RPMI7951 (cell line): ENCODE measurements around the gene HS6ST1. TPM values are rescaled to one million over a fixed set of nuclear protein-coding genes. Genes with fewer than 3 reads are reported as not detected.

Experiments
- DNase-seq: peaks from one replicate; pipeline ENCODE4 v3.0.0-alpha.2; 2012; ENCODE audit warnings: low read depth
- total RNA-seq: library from RNA; depleted of rRNA; stranded (reverse); fragments of >200 nt; shearing (Covaris generic); gene quantifications from 2 replicates; pipeline ENCODE4 v1.2.3, GENCODE V29; 2014; rRNA removed

The HS6ST1 gene, protein sequence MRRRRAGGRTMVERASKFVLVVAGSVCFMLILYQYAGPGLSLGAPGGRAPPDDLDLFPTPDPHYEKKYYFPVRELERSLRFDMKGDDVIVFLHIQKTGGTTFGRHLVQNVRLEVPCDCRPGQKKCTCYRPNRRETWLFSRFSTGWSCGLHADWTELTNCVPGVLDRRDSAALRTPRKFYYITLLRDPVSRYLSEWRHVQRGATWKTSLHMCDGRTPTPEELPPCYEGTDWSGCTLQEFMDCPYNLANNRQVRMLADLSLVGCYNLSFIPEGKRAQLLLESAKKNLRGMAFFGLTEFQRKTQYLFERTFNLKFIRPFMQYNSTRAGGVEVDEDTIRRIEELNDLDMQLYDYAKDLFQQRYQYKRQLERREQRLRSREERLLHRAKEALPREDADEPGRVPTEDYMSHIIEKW
- total RNA-seq: 2.9 and 4.6 TPM in 2 replicates

DNA sequence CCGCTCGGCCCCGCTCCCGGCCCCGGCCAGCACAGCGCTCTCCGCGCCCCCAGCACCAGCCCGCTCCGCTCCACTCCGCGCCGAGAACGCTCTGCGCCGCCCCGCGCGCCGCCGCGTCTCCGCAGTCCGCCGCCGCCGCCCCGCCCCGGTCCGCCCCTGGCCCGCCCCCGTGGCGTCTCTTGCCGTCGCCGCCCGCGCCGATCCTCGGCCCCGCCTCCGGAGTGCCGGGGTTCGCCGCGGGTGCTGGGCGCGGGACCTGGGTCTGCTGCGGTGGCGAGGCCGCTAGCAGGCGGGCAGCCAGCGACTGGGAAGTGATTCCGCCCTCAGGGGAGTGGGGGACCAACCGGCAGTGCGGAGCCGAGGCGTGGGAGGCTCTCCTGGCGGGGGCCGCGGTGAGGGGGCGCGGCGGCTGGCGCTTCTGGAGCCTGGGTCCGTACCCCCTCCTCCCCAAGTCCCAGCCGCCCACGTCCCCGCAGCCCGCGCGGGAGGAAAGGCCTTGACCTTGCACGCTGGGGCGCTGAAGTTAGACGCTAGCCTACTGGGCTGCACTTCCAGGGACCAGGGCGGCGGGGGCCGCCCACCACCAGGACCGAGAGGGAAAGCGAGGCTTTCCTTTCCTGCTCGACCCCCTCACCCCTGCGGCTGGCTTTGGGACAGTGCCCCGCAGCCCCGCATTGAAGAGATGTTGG, at the start of gene HS6ST1:
Gene HS6ST1, minus strand, starts transcription at position 93 of the 689 bp plus-strand sequence. CDS start 305 bp downstream, outside the sequence.
- peak; percentile 81 for DNase-seq

DNA sequence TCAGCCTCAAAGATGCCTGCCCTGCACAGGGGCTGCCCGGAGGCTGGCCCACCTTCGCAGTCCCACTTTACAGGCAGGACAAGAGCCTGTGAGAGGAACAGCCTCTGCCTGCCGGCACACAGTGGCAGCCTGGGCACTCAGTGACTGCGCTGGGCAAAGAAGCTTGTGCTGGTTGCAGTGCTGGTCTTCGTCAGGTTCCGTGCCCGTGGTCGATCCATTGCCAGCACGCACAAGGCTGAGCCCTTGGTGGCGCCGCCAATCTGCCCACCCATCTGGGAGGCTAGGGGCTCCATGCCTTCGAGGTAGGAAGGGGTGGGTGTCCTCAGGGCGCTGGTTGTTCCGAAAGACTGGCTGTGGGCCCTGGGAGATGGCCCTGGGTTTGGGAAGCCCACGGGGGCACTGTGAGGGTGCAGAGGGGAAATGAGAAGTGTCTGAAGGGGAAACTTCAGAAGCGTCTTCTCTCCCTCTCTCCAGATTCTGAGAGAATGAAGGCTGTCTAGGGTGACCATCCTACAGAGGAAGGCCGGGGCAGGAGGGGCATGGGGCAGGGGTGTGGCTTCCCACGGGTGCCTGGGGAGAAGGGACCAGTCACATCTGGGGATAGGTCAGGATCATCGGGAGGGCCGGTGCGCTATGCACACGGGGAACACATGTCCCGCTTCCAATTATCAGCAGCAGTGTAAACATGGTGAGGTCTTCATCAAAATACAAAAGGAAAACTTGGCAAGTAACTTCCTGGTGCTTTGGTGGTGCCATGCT, 49.1 kb upstream of the HS6ST1 start:
- no peak for DNase-seq

DNA sequence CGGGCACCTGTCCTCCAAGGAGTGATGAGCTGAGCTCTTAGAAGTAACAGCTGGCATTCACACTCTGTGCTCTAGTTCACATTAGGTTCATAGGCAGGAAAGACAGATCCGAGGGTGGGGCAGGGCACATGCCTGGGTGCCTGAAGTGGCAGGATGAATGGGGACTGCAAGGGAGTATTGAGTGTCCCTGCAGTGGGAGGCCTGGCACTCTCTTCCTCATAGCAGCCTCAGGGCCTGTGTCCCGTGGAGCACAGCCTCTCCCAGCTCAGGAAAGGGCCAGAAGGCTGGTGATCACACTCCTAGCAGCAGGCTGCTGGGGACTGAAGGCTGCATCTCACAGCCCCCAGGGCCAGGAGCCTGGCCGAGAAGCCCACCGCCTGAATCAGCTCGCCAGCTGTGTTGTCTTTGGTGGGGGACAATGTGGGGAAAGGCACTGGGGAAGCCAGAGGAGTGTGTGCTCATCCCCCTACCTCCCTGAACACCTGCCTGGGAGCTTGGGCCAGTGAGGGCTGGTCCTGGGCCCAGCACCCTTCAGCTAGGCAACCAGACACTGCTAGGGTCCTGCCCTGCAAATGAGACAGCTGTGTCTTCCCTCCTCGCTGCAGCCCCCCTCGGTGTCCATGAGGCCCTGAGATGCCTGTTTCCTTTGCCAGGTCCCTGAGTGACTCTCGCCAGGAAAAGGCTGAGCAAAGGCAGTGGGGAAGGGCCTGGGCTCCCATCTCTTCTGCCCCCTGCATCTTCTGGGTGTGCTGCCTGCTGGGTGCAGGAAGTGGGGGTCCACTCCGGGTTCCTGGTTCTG, 48.2 kb upstream of the HS6ST1 start:
- no peak for DNase-seq

DNA sequence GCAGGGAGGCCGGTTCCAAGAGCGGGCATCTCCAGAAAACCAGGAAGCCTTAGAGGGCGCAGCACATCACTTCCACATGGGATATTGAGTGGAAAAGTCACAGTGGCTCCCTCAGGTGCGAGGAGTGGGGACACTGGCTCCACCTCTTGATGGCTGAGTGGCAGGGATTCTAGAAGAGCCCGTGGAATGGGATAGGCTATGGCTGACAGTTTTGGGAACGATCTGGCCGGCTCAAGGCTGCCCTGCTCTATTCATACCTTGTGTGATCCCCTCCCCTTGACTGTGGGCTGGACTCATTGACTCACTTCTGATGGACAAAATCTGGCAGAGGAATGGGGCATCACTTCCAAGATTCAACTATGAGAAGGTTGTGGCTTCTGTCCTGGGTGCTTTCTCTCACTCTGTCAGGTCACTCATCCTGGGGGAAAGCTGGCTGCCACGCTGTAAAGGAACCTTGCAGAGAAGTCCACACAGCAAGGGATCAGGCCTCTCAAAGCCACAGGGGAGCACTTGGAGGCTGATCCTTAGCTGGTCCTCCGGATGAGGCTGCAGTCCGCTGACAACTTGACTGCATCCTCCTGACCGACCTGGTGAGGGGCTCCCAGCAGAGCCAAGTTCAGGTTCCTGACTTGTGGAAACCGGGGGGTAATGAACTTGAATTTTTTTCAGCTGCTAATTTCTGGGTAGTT, 46.7 kb upstream of the HS6ST1 start:
- no peak for DNase-seq

DNA sequence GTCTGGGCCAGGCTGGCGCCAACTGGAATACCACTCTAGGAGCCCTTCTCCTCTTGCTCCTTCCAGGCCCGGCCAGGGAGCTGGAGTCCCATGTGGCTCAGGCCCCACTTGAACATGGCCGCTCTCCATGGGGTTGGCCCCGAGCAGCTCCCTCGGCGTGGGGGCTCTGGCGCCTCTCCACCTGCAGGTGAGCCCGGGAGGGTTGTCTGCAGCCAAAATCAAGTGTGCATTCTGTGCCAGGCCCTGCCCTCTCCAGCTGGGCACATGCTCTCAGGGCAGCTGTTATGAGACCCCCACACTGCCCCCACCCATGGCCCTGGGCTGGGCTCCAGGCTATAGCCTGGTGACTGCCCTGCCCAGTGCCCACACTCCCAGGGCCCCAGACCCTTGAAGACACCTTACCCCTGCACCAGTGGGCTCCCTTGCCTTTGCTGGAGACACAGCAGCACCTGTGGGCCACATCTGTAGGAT, 45.8 kb upstream of the HS6ST1 start:
- DNase-seq: no peak

DNA sequence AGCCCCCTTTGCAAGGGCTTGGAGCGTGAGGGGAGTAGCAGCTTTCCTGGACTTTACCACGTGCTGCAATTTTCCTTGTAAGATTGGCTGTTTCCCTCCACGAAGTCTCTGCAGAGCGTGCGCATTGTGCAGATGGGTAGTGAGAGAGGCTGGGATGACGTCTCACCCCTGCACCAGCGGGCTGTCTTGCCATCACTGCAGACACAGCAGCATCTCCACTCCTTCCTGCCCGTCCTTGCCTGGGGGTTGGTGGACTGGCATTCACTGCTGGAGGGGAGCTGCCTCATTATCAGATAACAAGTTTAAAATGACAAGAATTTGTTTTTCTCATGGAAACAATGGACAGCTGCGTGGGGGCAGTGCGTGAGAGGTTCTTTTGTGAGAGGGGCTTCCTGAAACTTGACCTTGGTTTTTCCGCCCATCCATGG, 45.3 kb upstream of the HS6ST1 start:
- DNase-seq: peak; percentile 16

DNA sequence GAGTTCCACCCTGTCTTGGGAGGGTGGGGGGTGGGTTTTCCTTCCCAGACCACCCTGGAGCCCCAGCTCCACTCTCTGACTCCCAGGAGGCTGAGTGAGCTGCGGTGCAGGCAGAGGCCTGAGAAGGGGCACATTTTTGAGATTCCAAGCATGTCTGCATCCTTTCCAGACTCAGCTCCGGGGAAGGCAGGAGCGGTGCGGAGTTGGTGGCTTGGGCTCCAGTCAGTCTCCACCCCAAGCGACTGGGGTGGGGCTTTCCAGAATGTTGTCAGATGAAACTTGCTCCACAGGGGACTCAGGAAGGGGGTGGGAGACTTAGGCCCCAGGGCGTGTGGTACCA, 44.2 kb upstream of the HS6ST1 start:
- DNase-seq: peak; percentile 29

DNA sequence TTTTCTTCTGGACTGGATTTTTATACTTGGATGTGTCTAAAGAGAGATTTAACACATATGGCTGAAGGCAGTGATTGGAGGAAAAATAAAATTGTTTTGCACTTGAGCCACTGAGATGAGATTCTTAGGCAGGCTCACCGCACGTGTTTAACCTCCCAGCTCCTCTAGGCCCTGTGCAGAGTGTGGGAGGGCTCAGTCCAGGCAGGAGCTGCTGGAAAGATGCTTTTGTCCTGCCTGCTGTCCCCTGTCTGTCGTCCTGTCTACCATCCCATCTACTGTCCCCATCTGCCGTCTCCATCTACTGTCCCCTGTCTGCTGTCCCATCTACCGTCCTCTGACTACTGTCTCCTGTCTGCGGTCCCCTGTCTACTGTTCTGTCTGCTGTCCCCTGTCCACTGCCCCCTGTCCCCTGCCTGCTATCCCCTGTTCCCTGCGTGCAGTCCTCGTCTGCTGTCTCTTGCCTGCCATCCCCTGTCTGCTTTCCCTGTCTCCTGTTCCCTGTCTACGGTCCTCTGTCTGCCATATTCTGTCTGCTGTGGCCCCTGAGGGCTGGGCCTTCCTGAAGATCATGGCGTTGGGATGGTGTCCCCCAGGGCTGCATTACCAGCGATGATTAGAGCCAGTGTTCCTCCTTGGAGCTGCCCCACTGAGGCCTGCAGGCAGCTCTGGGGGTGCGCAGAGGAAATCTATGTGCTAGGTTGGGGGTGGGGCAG, 43.7 kb upstream of the HS6ST1 start:
- DNase-seq: no peak

DNA sequence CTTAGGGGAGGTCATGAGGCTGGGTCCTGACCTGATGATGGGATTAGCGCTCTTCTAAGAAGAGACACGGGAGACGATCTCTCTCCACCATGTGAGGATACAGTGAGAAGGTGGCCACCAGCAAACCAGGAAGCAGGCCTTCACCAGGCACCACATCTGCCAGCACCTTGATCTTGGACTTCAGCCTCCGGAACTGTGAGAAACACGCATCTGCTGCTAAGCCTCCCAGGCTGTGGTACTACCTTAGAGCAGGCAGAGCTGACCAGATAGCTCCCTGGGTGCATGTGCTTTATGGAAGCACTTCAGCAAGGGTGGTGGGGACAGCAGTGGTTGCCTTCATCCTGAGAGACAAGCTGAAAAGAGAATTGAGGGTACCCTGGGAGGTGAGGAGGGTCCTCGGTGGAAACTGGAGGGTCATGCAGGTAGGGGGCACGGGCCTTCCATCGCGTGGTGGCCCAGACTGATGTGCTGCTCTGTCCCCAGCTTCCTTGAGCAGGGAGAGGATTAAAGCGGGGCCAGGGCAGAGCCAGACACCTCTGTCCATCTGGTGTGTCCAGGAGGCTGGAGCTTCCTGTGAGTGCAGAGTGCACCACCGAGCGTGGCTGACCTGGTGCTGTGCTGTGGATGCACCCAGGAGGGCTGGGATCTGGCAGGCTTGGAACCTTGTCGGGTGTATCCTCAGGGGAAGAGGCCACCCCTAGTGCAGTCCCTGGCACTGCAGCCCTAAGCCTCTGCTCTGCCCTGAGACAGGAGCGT, 42.9 kb upstream of the HS6ST1 start:
- DNase-seq: no peak

DNA sequence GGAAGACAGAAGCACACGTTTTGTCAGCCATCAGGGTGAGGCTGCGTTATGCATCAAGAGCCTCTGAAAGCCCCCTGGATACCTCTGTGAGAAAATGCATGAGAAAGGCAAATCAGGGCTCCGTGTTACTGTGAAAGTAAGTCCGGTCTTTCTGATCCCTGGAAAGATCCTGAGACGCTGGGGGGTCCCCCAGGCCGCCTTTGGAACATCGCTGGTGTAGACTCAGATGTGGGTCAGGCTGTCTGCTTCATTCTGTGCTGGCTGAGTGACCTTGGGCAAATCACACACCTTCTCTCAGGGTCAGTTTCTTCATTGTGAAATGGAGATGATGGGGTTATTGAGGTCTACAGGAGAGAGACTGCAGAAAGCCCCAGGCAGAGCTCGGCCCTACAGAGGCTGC, 42.0 kb upstream of the HS6ST1 start:
- no peak for DNase-seq

DNA sequence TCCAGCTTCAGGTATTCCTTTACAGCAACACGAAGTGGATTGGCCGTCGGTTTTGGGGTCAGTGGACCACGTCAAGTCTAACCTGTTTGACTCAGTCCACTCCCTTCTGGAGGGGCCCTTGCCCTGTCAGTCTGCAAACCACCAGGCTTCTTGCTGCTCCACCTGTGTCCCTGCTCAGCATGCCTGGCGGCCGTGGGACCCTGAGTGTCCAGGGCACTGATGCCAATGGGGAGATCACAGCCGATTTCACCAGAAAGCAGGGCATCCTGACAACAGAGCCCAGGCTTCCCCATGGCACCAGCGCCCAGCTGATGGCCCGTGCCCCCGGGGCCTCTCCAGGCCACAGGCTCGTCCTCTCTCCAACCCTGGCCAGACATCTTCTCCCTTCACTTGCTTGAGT, 41.2 kb upstream of the HS6ST1 start:
- no peak for DNase-seq

DNA sequence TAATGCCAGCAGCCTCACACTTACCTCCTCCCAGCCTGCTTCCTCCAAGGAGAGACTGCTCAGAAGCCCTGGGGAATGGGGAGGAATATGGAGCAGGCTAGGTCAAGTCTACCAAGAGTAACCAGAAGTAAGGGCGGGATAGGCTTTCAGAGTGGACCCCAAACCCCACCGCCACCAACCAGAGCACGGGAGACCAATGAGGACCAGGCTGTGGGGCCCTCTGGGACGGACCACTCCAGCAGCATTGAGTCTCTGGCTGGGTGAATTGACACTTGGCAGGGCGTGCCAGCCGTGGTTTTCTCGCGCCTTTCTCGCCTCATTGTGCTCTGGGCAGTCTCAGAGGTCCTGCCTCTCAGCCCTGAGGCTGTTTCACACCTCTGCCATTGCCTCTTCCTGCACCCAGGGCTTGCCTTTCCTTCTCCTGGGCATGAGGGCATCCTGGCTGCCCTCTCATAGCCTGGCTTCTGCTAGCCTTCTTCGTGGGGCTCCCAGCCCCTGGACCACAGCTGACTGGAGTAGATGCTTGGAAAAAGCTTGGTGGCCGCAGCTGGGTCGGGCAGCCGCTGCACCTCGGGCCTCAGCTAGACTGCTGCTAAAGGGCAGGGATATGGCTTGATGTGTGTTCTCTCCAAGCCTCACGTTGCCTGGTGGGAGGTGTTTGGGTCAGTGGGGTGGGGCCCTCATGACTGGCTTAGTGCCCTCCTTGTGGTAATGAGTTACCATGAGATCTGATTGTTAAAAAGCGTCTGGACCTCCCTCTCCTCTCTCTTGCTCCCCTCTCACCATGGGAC, 40.5 kb upstream of the HS6ST1 start:
- DNase-seq: no peak

DNA sequence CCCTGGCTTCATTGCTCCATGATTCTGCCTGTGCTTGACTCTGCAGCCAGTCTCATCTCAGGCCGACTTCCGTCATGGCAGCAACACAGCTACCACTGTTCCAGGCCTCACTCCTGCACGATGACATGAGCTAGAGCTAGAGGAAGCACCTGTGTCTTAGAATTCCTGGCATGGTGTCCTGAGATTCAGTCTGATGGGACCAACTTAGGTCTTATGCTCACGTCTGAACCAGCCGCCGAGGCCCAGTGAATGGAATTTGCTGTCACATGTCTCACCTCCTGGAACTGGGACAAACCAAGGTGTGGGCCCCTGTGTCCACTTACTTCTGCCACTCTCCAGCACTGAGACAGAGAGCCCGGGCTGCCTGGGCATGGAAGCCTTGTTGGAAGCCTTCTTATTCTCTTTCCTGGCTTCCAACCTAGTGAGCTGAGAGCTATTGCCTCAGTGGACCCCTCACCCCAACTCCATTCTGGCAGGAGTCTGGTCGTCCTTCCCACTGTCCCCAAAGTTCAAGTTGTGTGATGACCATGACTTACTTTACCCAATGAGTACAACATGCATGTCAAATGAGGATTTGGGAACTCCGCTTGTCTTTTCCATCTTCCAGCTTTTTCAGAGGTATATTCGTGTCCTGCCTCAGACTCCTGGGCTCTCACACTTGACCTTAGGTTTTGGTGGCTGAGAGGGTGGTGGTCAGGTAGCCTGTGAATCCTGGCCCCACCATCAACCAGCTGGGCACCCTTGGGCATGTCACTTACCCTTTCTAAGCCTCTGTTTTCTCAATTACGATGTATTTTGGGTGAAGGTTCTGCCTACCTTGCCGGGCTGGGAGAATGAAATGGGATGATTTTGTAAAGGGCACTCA, 39.1 kb upstream of the HS6ST1 start:
- no peak for DNase-seq

DNA sequence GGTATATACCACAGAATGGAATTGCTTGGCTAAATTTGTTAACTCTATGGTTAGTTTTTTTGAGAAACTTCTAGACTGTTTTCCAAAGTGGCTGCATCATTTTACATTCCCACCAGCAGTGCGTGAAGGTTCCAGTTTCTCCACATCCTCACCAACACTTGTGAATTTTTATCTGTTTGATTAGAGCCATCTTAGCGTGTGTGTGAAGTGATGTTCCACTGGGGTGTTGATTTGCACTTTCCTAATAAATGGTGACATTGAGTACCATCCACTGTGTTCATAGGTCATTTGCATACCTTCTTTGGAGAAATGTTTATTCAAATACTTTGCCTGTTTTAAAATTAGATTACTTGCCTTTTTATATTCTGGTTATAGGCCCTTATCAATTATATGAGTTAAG, 37.5 kb upstream of the HS6ST1 start:
- DNase-seq: no peak

DNA sequence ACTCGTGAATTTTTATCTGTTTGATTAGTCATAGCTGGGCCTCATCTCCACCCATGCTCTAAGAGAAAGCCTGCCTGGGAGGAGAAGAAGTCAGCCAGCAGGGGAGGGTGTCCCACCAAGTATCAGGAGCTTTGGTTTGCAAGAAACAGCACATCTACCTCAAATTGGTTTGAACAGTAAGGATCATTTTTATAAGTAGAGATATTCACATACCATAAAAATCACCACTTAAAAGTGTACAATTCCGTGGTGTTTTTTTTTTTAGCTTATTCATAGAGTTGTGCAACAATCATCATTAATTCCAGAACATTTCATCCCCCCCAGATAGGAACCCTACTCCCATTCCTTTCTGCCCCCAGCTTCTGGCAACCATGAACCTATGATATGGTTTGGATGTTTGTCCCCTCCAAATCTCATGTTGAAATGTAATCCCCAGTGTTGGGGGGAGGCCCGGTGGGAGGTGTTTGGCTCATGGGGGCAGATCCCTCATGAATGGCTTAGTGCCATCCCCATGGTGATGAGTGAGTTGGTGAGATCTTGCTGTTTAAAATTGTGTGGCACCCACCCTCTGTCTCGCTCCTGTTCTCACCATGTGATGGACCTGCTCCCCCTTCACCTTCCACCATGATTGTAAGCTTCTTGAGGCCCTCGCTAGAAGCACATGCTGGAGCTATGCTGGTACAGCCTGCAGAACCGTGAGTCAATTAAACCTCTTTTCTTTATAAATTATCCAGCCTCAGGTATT, 36.2 kb upstream of the HS6ST1 start:
- DNase-seq: no peak

DNA sequence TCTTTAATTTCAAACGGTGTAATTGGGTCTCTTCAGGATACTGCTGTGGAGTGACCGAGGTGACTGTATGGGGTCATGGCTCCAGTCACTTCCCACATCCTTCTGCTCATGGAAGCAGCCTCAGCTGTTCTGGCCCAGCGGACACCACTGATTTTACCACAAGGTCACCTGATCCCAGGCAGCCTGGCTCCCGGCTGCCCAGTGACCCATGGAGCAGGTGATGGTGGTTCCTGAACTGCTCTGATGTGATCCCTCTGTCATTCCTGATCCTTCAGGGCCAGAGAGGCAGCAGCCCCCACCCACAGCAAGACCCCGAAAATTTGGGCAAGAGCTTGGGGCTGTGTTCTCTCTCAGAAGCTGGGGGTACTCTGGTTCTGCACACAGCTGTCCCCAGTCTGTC, 35.5 kb upstream of the HS6ST1 start:
- DNase-seq: no peak

DNA sequence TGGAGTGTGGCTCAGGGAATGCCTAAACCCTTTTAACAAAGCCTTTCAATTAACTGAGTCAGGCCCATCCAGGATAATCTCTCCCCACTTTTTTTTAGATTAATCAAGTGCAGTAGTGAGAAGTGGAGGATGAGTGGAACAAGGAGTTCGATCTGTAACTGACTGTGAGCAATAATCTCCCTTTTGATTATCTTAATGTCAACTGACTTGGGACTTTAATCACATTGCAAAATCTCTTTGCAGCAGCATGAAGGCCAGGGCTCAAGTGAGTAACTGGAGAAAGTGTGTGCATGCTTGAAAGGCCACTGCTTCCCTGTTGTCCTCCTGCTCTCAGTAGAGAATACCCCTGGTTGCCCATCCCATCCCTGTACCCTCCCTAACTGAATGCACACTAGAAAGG, 32.1 kb upstream of the HS6ST1 start:
- DNase-seq: no peak
